HG03439 (cell line): ENCODE results near the gene EDEM2.
"Not testable (repeated sequence)": the region's sequence is repeated elsewhere in the genome, so short reads cannot be mapped to it uniquely, and the experiment has no call there.

Experiments used
- ATAC-seq: cut with Tn5 transposase; IDR thresholded peaks from one replicate; pipeline ENCODE4 v1.9.1; 2021; ENCODE audit warnings: mild to moderate bottlenecking, moderate library complexity; ENCODE audit not compliant: unreplicated experiment

Gene EDEM2

GRCh38 chr20:35168701-35169409 is 21.7 kb upstream of the EDEM2 start:
- ATAC-seq, result not testable (repeated sequence)

- no peak for ATAC-seq
These were observed 20.7 kb upstream of the EDEM2 start for GRCh38 chr20:35167787-35168186.

GRCh38 chr20:35166242-35166830 is 19.2 kb upstream of the EDEM2 start:
- ATAC-seq, result no peak

- no peak for ATAC-seq
These were observed 18.4 kb upstream of the EDEM2 start for GRCh38 chr20:35165221-35166185.

- ATAC-seq, result not testable (repeated sequence)
These were observed 17.4 kb upstream of the EDEM2 start for GRCh38 chr20:35164531-35164930.

- not testable (repeated sequence) for ATAC-seq
These were observed 13.2 kb upstream of the EDEM2 start for GRCh38 chr20:35160341-35160740.

- no peak for ATAC-seq
These were observed 9.8 kb upstream of the EDEM2 start for GRCh38 chr20:35156978-35157377.

- no peak for ATAC-seq
These were observed 8.8 kb upstream of the EDEM2 start for GRCh38 chr20:35155936-35156335.

GRCh38 chr20:35151736-35152135 is 4.6 kb upstream of the EDEM2 start:
- ATAC-seq, result no peak

GRCh38 chr20:35150846-35151579 is 3.9 kb upstream of the EDEM2 start:
- ATAC-seq, result no peak

- ATAC-seq, result not testable (repeated sequence)
These were observed 487 bp upstream of the EDEM2 start for GRCh38 chr20:35147575-35148071.

GRCh38 chr20:35146299-35146919 is 727 bp downstream of the EDEM2 start:
- ATAC-seq, result peak; percentile 12

- ATAC-seq, result no peak
These were observed 2.0 kb downstream of the EDEM2 start for GRCh38 chr20:35145141-35145564.

GRCh38 chr20:35144694-35145093 is 2.4 kb downstream of the EDEM2 start:
- no peak for ATAC-seq

GRCh38 chr20:35135867-35136586 is 11.1 kb downstream of the EDEM2 start:
- no peak for ATAC-seq

GRCh38 chr20:35134880-35135279 is 12.3 kb downstream of the EDEM2 start:
- no peak for ATAC-seq

GRCh38 chr20:35134472-35134871 is 12.7 kb downstream of the EDEM2 start:
- ATAC-seq, result no peak

GRCh38 chr20:35133735-35134134 is 13.4 kb downstream of the EDEM2 start:
- no peak for ATAC-seq

GRCh38 chr20:35133031-35133430 is 14.1 kb downstream of the EDEM2 start:
- ATAC-seq, result no peak

- no peak for ATAC-seq
These were observed 15.2 kb downstream of the EDEM2 start for GRCh38 chr20:35131934-35132333.
